IMR-90 (cell line): ENCODE data around the gene GOLT1A.

ENCODE experiments used
- FOS ChIP-seq: fragments of 150-350 bp; IDR thresholded peaks from 2 replicates; pipeline ENCODE4 v1.6.1; 2016; ENCODE audit warnings: low read depth, low read length
- MXI1 ChIP-seq: IDR thresholded peaks from 2 replicates; pipeline ENCODE4 v1.6.1; 2012; ENCODE audit warnings: low read depth, mild to moderate bottlenecking, low read length, moderate library complexity, borderline replicate concordance
- NFE2L2 ChIP-seq: fragments of 150-350 bp; IDR thresholded peaks from 2 replicates; pipeline ENCODE4 v1.6.1; 2016; ENCODE audit warnings: low read depth, mild to moderate bottlenecking, low read length
- POLR2A ChIP-seq: IDR thresholded peaks from 2 replicates; pipeline ENCODE4 v1.6.1; 2012; ENCODE audit warnings: mild to moderate bottlenecking, low read depth, low read length
- RAD21 ChIP-seq: IDR thresholded peaks from 2 replicates; pipeline ENCODE4 v1.6.1; 2012; ENCODE audit warnings: low read length, improper control_type of control experiment
- RCOR1 ChIP-seq: IDR thresholded peaks from 2 replicates; pipeline ENCODE4 v1.6.1; 2012; ENCODE audit warnings: mild to moderate bottlenecking, low read length, improper control_type of control experiment; ENCODE audit not compliant: insufficient replicate concordance
- RFX5 ChIP-seq: IDR thresholded peaks from 2 replicates; pipeline ENCODE4 v1.8.0; 2012; ENCODE audit warnings: low read depth, mild to moderate bottlenecking, low read length, moderate library complexity
- SMC3 ChIP-seq: fragments of 150-350 bp; IDR thresholded peaks from 2 replicates; pipeline ENCODE4 v1.6.1; 2016; ENCODE audit warnings: low read depth, mild to moderate bottlenecking, antibody characterized with exemption, low read length, moderate library complexity
- TF ChIP-seq, protein P1 (sequence below): conservative IDR thresholded peaks from 2 replicates; pipeline ENCODE4 v1.5.1; 2012; ENCODE audit warnings: mild to moderate bottlenecking, low read depth, low read length, improper control_type of control experiment

DNA sequence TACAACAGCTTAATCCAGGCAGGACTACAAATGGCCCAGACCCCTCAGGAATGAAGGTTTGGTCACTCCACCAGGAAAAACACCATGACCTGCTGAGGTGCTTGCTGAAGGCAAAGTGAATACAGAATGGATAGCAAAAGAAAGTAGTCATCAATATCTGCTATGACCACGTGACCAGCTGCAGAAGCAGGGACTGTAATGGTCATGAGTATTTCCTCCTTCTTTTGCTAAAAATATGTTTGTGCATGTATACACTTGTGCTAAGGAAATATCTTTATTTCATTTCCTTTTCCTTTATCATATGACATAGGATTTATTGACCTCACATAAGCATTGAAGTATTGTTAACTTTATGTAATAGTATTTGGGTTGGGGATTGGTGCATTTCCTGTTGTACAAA, 26.4 kb upstream of the GOLT1A start:
- TF ChIP-seq POLR2A (no peak), MXI1 (no peak), RCOR1 (no peak), NFE2L2 (no peak), SMC3 (no peak), RFX5 (no peak), RAD21 (no peak), FOS (no peak)
- TF ChIP-seq, protein P1, sequence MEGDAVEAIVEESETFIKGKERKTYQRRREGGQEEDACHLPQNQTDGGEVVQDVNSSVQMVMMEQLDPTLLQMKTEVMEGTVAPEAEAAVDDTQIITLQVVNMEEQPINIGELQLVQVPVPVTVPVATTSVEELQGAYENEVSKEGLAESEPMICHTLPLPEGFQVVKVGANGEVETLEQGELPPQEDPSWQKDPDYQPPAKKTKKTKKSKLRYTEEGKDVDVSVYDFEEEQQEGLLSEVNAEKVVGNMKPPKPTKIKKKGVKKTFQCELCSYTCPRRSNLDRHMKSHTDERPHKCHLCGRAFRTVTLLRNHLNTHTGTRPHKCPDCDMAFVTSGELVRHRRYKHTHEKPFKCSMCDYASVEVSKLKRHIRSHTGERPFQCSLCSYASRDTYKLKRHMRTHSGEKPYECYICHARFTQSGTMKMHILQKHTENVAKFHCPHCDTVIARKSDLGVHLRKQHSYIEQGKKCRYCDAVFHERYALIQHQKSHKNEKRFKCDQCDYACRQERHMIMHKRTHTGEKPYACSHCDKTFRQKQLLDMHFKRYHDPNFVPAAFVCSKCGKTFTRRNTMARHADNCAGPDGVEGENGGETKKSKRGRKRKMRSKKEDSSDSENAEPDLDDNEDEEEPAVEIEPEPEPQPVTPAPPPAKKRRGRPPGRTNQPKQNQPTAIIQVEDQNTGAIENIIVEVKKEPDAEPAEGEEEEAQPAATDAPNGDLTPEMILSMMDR: no peak
